NCI-H748 (cell line): ENCODE measurements around the gene STK32B.

Source experiments
- DNase-seq: peaks from one replicate; lab custom pipeline; 2025; ENCODE audit not compliant: unreplicated experiment; lab: John Stamatoyannopoulos, UW

STK32B gene

GRCh38 chr4:5462896-5463295, 411.6 kb downstream of the STK32B start:
- DNase-seq = no peak

- DNase-seq = no peak
Observed at GRCh38 chr4:5463361-5463760, 412.1 kb downstream of the STK32B start.

GRCh38 chr4:5463936-5464650, 412.8 kb downstream of the STK32B start:
- DNase-seq = no peak

DNA sequence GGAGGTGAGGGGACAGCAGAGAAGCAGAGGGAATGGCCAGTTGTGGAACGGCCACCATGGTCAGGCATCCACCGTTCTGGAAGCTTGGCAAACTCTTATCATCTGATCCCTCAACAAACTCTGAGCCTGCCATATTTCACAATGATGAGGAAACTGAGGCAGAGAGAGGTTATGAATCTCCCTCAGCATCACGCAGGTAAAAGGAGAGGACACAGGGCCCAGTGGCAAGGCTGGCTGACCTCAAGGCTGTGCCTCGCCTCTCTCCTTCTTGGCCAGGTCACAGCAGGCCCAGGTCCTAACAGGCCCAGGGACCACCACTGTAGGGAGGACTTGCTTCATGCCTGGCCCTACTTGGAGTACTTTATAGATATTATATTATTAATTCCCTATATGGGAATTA, 414.2 kb downstream of the STK32B start:
- no peak for DNase-seq

DNA sequence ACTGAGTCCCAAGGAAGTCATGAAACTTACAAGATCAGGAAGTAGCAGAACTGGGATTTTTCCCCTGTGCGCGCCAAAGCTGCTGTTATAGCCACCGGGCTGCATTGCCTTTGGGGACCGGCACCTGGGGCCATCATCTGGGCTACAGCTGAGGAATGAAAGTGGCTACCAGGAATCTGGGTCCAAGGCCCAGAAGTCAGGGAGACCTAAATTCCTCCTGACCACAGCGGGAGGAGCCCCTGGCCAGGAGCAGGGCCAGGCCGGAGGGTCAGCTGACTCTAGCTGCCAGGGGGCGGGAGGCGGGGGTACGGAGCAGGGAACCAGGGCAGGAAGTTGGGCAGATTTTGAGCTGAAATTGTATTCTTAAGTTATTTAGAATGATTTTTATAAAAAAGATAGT, 414.7 kb downstream of the STK32B start:
- DNase-seq = no peak

GRCh38 chr4:5467111-5467510, 415.8 kb downstream of the STK32B start:
- no peak for DNase-seq

DNA sequence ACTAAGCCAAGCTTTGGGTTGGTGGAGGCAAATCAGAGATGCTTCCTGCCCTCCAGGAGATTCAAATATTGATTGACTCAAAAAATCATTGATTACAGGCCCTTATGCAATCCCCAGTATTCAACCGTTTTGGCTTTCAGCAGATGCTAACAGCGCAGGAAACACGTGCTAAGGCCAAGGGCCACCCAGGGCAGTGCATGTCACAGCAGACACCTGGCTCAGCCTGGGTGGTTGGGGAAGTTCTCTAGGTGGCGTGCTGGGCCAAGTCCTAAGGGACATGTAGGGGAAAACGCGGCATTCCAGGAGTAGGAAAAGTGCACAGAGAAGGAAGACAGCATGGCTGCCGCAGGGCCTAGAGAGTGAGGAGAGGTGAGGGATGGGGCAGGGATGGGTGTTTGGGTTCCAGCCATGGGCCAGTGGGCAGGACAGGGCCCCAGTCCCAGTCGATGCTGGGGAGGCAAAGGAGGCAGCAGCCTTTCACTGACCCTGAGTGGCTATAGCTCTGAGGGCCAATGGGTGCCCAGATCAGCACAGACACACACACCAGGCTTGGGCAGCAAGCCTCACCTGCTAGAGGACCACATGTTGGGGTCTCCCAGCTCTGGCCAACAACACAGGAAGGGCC, 418.0 kb downstream of the STK32B start:
- DNase-seq = no peak

GRCh38 chr4:5469861-5470260, 418.6 kb downstream of the STK32B start:
- DNase-seq = no peak

DNA sequence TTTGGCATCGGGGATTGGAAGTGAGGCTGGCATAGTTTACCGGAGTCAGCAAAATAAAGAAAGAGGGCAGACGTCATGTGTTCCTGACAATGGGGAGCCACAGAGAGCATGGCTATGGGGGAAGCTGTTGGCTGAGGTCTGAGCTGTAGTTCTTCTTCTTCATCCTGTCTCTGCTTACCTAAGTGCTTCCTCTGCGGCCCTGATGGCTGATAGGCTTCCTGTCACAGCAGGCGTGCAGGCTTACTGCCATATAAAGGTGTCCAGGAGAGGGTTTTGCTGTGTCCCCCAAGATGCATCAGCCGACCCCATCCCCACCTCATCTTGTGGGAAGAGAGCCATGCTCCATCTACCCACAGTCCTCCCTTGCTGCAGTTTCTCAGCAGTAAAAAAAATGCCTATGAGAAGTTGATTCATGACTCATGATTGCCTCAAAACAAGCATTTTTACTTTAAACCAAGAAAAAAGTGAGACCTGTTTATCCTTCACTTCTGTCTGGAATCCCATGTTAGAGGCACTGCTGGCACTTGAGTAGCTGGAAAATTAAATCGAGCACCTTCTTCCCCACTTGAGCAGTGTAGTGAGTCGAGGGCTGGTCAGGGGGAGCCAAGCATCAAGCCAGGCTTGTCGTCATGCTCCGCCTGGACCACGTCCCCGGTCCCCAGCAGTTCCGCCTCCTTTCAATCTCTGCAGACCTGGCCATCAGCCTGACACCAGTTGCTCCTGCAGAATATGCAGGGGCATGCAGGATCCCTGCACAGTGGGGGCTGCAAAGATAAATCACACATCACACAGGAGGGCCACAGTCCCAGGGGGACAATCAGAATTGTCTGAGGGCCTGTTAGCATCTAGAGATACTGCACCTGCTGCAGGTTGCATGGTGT, 419.3 kb downstream of the STK32B start:
- no peak for DNase-seq

DNA sequence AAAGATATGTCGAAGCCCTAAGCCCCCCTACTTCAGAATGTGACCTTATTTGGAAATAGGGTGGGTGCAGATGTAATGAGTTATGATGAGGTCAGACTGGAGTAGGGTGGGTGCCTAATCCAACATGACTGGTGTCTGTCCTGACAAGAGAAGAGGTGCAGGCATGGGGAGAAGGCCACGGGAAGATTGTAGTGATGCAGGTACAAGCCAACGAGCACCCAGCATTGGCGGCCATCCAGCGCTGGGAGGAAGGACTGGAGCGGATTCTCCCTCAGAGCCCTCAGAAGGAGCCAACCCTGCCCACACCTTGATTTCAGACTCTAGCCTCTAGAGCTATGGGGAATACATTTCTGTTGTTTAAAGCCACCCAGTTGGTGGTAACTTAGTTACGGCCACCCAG, 419.9 kb downstream of the STK32B start:
- DNase-seq = no peak

- no peak for DNase-seq
Observed at GRCh38 chr4:5471691-5472090, 420.4 kb downstream of the STK32B start.

GRCh38 chr4:5472160-5472591, 420.9 kb downstream of the STK32B start:
- no peak for DNase-seq

GRCh38 chr4:5473125-5473524, 421.8 kb downstream of the STK32B start:
- no peak for DNase-seq

DNA sequence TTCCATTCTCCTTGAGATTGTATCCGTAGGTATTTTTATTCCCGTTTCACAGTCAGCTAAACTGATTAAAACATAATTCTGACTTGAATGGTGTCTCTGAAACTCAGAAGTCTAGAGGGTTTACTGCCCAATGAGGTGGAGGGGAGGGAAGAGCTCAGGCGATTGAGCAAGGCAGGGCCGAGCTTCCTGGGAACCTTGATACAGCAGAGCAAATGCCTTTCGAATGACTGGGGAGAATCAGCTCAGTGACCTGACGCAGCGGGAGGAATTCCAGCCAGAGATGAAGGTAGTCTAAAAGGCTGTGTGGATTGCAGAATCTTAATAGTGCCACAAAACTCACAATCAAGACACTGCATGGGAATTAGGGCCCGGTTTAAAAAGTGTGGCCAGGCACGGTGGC, 423.5 kb downstream of the STK32B start:
- DNase-seq = no peak

DNA sequence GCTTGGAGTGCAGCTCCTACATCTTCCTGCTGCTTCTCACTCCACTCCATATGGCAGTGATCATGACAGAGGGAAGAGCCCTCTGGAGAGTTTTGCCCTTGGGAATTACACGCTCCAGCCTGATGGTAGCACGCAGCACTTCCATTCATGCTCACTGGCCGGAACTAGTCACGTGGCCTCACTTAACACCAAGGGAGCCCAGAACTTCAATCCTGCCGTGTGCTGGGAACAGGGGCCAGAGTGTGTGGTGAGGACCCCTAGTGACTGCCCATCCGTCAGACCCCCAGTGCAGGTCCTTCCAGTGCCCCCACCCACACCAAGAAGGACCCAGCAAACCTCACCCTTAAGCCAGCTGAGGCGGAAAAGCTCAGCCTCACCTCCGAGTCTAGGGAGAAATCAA, 426.3 kb downstream of the STK32B start:
- no peak for DNase-seq

DNA sequence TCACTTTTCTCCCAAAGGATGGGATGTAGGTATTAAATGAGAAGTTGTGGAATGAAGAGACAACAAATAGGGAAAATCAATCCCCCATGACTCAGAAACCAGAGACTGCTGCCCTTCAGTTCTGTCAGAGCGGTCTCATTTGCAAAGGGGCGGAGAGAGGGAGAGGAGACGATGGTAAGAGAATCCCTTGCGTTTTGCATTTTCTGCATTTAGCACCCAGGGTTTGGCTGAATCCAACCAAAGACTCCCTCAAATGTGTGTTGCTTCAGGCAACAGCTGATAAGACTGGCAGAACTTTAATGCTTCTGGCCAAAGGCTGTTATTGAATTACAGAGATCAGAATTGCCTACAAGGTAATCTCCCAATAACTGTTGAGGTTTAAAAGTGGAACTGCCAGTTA, 426.9 kb downstream of the STK32B start:
- DNase-seq = no peak

DNA sequence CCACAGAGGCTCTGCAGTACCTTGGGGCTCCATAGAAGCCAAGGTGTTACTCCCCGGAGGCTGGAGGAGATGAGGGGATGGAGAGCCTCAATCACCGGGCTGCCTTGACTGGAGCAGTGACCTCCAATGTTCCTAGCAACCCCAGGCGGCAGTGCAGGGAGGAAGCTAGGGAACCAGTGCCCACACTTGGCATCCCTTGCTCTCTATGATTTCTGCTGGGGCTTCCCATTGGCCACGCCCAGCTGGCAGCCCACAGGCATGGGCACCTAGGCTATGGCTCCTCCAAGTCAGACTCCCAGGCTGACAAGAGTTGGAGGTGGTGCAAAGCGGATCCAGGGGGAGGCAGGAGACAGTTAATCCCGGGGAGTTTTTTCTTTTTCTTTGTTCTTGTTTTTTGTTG, 427.4 kb downstream of the STK32B start:
- DNase-seq = no peak

GRCh38 chr4:5479518-5480060, 428.3 kb downstream of the STK32B start:
- DNase-seq = no peak

GRCh38 chr4:5488413-5488812, 437.1 kb downstream of the STK32B start:
- no peak for DNase-seq

GRCh38 chr4:5489260-5489659, 438.0 kb downstream of the STK32B start:
- no peak for DNase-seq

DNA sequence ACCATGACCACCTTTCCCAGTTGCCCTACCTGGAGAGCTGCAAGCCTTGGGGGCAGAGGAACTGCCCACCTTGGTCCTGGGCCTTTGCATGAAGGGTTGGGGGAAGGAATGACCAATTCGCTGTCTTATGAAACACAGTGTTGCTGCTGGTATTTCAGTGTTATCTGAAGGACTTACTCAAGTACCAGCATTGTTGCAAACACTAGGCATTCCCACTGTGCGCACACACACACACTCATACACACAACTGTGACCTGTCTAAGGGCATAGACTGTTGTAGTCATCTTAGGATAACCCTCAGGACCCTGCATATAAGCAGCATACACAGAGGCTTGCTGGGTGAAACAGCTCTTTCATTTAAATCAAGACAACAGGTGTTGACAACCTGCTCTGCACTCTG, 446.2 kb downstream of the STK32B start:
- DNase-seq = no peak

- DNase-seq = no peak
Observed at GRCh38 chr4:5500165-5500564, 448.9 kb downstream of the STK32B start.
